HCT116 (cell line): ENCODE results near the gene MYOF. TPM values are rescaled to one million over a fixed set of nuclear protein-coding genes. Genes with fewer than 3 reads are reported as not detected.

Experiments
- ATAC-seq: fragments of 200-7000 bp; cut with Tn5 transposase; 2 replicates; pipeline ENCODE4 v1.9.1; 2020; ENCODE audit warnings: mild to moderate bottlenecking, moderate library complexity
- BruUV-seq: library from RNA; stranded (reverse); fragments of 400-500 nt; replicated peaks from 2 replicates; lab custom pipeline; 2021; lab: Mats Ljungman, UMichigan
- CTCF ChIA-PET: fragments of 300-600 bp; sonication (Branson Sonifier 250); formaldehyde crosslinking; loops from one replicate; lab custom pipeline; 2021; ENCODE audit warnings: antibody characterized with exemption; lab: Charles Lee
- POLR2A ChIA-PET: fragments of 300-600, 350-600 bp; sonication (Branson Sonifier 250); formaldehyde crosslinking; loops from one replicate; lab custom pipeline; 2021; ENCODE audit warnings: antibody characterized with exemption; lab: Charles Lee
- RAD21 ChIA-PET, 2 experiments: fragments of 300-600 bp; sonication (Branson Sonifier 250); formaldehyde crosslinking; loops; one replicate each; lab custom pipeline; 2023; ENCODE audit warnings: low total read pairs in 2 of 2; ENCODE audit not compliant: uncharacterized antibody in 2 of 2, unreplicated experiment in 2 of 2, low non-redundant PET in 1 of 2; lab: Charles Lee
- DNase-seq: peaks from one replicate; pipeline ENCODE4 v3.0.0-alpha.2; 2010; ENCODE audit warnings: low read depth, low spot score
- H2AFZ ChIP-seq: fragments of 200-600 bp; shearing (Covaris generic), sonication (generic); 2 replicates; pipeline ENCODE4 v1.6.1; 2017; ENCODE audit warnings: low read depth, mixed run types, mixed read lengths, antibody characterized with exemption, low read length; ENCODE audit not compliant: poor library complexity, severe bottlenecking
- H3K27ac ChIP-seq: 2 replicates; pipeline ENCODE4 v1.5.1; 2012; ENCODE audit warnings: low read depth, low read length
- H3K27me3 ChIP-seq: fragments of 200-600 bp; sonication (generic); 2 replicates; pipeline ENCODE4 v1.6.1; 2016; ENCODE audit warnings: mixed run types, low read length, mixed read lengths; ENCODE audit not compliant: insufficient read depth
- H3K36me3 ChIP-seq, 2 experiments: fragments of 200-500 bp in 1 of 2; fragments of 200-600 bp in 1 of 2; sonication (Bioruptor generic) in 1 of 2; sonication (generic) in 1 of 2; 2 replicates each; pipeline versions ENCODE4 v1.5.1 to v1.6.1; 2014 to 2016; ENCODE audit warnings: low read length in 2 of 2, inconsistent platforms in 1 of 2, mixed read lengths in 1 of 2, mixed run types in 1 of 2; ENCODE audit not compliant: insufficient read depth in 2 of 2, control insufficient read depth in 1 of 2
- H3K4me1 ChIP-seq, 2 experiments: fragments of 200-600 bp in 1 of 2; sonication (generic) in 1 of 2; 2 replicates each; pipeline versions ENCODE4 v1.5.1 to v1.6.1; 2012 to 2017; ENCODE audit warnings: low read length in 2 of 2, inconsistent platforms in 1 of 2, mild to moderate bottlenecking in 1 of 2, mixed read lengths in 1 of 2, mixed run types in 1 of 2, moderate library complexity in 1 of 2; ENCODE audit not compliant: insufficient read depth in 2 of 2, control insufficient read depth in 1 of 2
- H3K4me2 ChIP-seq: fragments of 200-600 bp; sonication (generic); 2 replicates; pipeline ENCODE4 v1.6.1; 2017; ENCODE audit warnings: mixed run types, low read length, mixed read lengths
- H3K4me3 ChIP-seq, 2 experiments: fragments of 200-600 bp in 1 of 2; sonication (generic) in 1 of 2; replicated peaks in 1 of 2; 2 replicates each; pipeline ENCODE4 v1.5.1; 2011 to 2016; ENCODE audit warnings: low read length in 2 of 2, control low read depth in 1 of 2, low read depth in 1 of 2, mild to moderate bottlenecking in 1 of 2, mixed read lengths in 1 of 2, mixed run types in 1 of 2
- H3K79me2 ChIP-seq: fragments of 200-600 bp; sonication (generic); 2 replicates; pipeline ENCODE4 v1.6.1; 2017; ENCODE audit warnings: mild to moderate bottlenecking, mixed run types, low read length, moderate library complexity, mixed read lengths; ENCODE audit not compliant: insufficient read depth
- H3K9ac ChIP-seq: fragments of 200-600 bp; sonication (generic); 2 replicates; pipeline ENCODE4 v1.6.1; 2016; ENCODE audit warnings: low read length, mixed read lengths
- H3K9me2 ChIP-seq: fragments of 200-600 bp; sonication (generic), shearing (Covaris generic); 2 replicates; pipeline ENCODE4 v1.6.1; 2017; ENCODE audit warnings: mixed run types, mild to moderate bottlenecking, moderate library complexity; ENCODE audit not compliant: insufficient read depth
- H3K9me3 ChIP-seq, 2 experiments: fragments of 200-500 bp in 1 of 2; fragments of 200-600 bp in 1 of 2; sonication (Bioruptor generic) in 1 of 2; sonication (generic) in 1 of 2; 2 replicates each; pipeline ENCODE4 v1.6.1; 2014 to 2017; ENCODE audit warnings: low read length in 2 of 2, mixed read lengths in 2 of 2, inconsistent platforms in 1 of 2, low read depth in 1 of 2, mild to moderate bottlenecking in 1 of 2, mixed run types in 1 of 2, moderate library complexity in 1 of 2; ENCODE audit not compliant: control insufficient read depth in 1 of 2, insufficient read depth in 1 of 2
- H4K20me1 ChIP-seq: fragments of 200-600 bp; sonication (generic), shearing (Covaris generic); 2 replicates; pipeline ENCODE4 v1.6.1; 2017; ENCODE audit warnings: mixed run types, mild to moderate bottlenecking, moderate library complexity; ENCODE audit not compliant: insufficient read depth
- CEBPB ChIP-seq: IDR thresholded peaks from 2 replicates; pipeline ENCODE4 v1.6.1; 2012; ENCODE audit warnings: low read depth
- EZH2 ChIP-seq: fragments of 200-600 bp; sonication (generic); IDR thresholded peaks from 2 replicates; pipeline ENCODE4 v1.6.1; 2017; ENCODE audit warnings: antibody characterized with exemption, mixed run types
- EZH2phosphoT487 ChIP-seq: fragments of 200-600 bp; IDR thresholded peaks from 2 replicates; pipeline ENCODE4 v1.6.1; 2018; ENCODE audit warnings: antibody characterized with exemption, borderline replicate concordance
- MAX ChIP-seq: IDR thresholded peaks from 2 replicates; pipeline ENCODE4 v1.6.1; 2012
- POLR2AphosphoS5 ChIP-seq: IDR thresholded peaks from 2 replicates; pipeline ENCODE4 v1.6.1; 2011; ENCODE audit warnings: mild to moderate bottlenecking, low read depth, low read length, moderate library complexity
- RAD21 ChIP-seq: IDR thresholded peaks from 2 replicates; pipeline ENCODE4 v1.6.1; 2012; ENCODE audit warnings: low read depth, mild to moderate bottlenecking
- REST ChIP-seq: IDR thresholded peaks from 2 replicates; pipeline ENCODE4 v1.6.1; 2012; ENCODE audit warnings: low read depth
- SIN3A ChIP-seq: IDR thresholded peaks from 2 replicates; pipeline ENCODE4 v1.6.1; 2012; ENCODE audit warnings: low read depth
- ZFX ChIP-seq: fragments of 450-650 bp; IDR thresholded peaks from 2 replicates; pipeline ENCODE4 v1.6.1; 2017
- intact Hi-C: fragments of 100-400 bp; cut with micrococcal nuclease; formaldehyde crosslinking; loops from 2 replicates; pipeline ENCODE4 v1.10.0; 2022
- total RNA-seq: library from RNA; stranded (reverse); gene quantifications from one replicate; pipeline ENCODE4 v1.2.1, GENCODE V29; 2021; ENCODE audit not compliant: unreplicated experiment

Gene MYOF
- total RNA-seq, 1 experiment from 2014 or later = 250 TPM

- ChIA-PET RAD21 (interaction anchor here in 1 of 2 experiments (0.6 to 1.2 kb wide), 3 partner anchors 8 to 45 kb away, joined by 3 to 4 read pairs (median 3); no protein-coding TSS in a partner anchor), POLR2A (interaction anchor here (0.7 to 2.9 kb wide), 15 partner anchors 8 to 58 kb away, joined by 3 to 17 read pairs (median 9); partner anchors contain the start of gene MYOF), CTCF (interaction anchor here (1.1 to 1.8 kb wide), 5 partner anchors 11 to 62 kb away, joined by 3 to 5 read pairs (median 3); partner anchors contain the start of gene MYOF)
- DNase-seq = no peak
- Histone ChIP-seq H4K20me1 (no peaks in the 10 kb centered on the region), H3K9ac (peak overlapping the region; percentile 76), H3K9me2 (no peaks in the 10 kb centered on the region), H3K4me2 (peak overlapping the region; percentile 73), H3K27ac (peak overlapping the region; percentile 100), H3K4me3 (peak overlapping the region; percentile 1 to 35), H3K79me2 (peaks cover 99% of the 10 kb centered on the region), H3K27me3 (no peaks in the 10 kb centered on the region), H3K9me3 (no peaks in the 10 kb centered on the region), H3K4me1 (peaks cover 89 to 97% of the 10 kb centered on the region in 2 experiments), H2AFZ (no peak overlapping the region), H3K36me3 (peaks cover 0 to 13% of the 10 kb centered on the region in 2 experiments; a peak in 1 of 4 replicates)
- TF ChIP-seq MAX (no peak), POLR2AphosphoS5 (no peak; the same call in 1 of the 2 replicates), SIN3A (no peak), EZH2 (no peak), CEBPB (no peak), RAD21 (no peak), EZH2phosphoT487 (no peak), REST (no peak), ZFX (no peak)
- peak; percentile 7 for ATAC-seq
- no TSS peak for BruUV-seq
- intact Hi-C loops = loop anchor here (1.0 kb wide), 1 partner anchor 33 kb away; no protein-coding TSS in a partner anchor
These were observed 44.1 kb downstream of the MYOF start for GRCh38 chr10:93437946-93438612.
